ENCODE measurements around the gene TBC1D25.
"Not testable (repeated sequence)": the region's sequence is repeated elsewhere in the genome, so short reads cannot be mapped to it uniquely, and the experiment has no call there.

Gene TBC1D25

GRCh38 chrX:48516987-48517386 lies 22.5 kb upstream of the TBC1D25 start:
- no peak for DNase-seq

- DNase-seq, result not testable (repeated sequence)
These were observed 20.0 kb upstream of the TBC1D25 start for GRCh38 chrX:48519481-48519880.

GRCh38 chrX:48520455-48520854 lies 19.1 kb upstream of the TBC1D25 start:
- DNase-seq, result no peak

- no peak for DNase-seq
These were observed 18.6 kb upstream of the TBC1D25 start for GRCh38 chrX:48520976-48521352.

- DNase-seq, result peak; percentile 88
These were observed 17.9 kb upstream of the TBC1D25 start, which contains the start of gene EBP for GRCh38 chrX:48521353-48522243. TSS of gene EBP (plus strand) at chrX:48521808. CDS start at chrX:48523772, 1,964 bp downstream.

- no peak for DNase-seq
These were observed 17.2 kb upstream of the TBC1D25 start for GRCh38 chrX:48522291-48522690.

- DNase-seq, result no peak
These were observed 15.8 kb upstream of the TBC1D25 start for GRCh38 chrX:48523682-48524081.

- not testable (repeated sequence) for DNase-seq
These were observed 13.7 kb upstream of the TBC1D25 start for GRCh38 chrX:48525853-48526252.

- no peak for DNase-seq
These were observed 8.8 kb upstream of the TBC1D25 start for GRCh38 chrX:48530736-48531135.

GRCh38 chrX:48531358-48531959 lies 8.1 kb upstream of the TBC1D25 start:
- DNase-seq, result no peak

- DNase-seq, result no peak
These were observed 7.4 kb upstream of the TBC1D25 start for GRCh38 chrX:48532161-48532560.

- DNase-seq, result no peak
These were observed 6.3 kb upstream of the TBC1D25 start for GRCh38 chrX:48533165-48533564.

- no peak for DNase-seq
These were observed 721 bp upstream of the TBC1D25 start for GRCh38 chrX:48538641-48539344.

GRCh38 chrX:48540028-48540375 lies 488 bp downstream of the TBC1D25 start:
- DNase-seq, result no peak

GRCh38 chrX:48540480-48540879 lies 966 bp downstream of the TBC1D25 start:
- no peak for DNase-seq

GRCh38 chrX:48541140-48541814 lies 1.8 kb downstream of the TBC1D25 start:
- DNase-seq, result no peak

GRCh38 chrX:48548871-48549270 lies 9.4 kb downstream of the TBC1D25 start:
- no peak for DNase-seq

- DNase-seq, result not testable (repeated sequence)
These were observed 16.3 kb downstream of the TBC1D25 start for GRCh38 chrX:48555731-48556325.

GRCh38 chrX:48558271-48558670 lies 18.8 kb downstream of the TBC1D25 start:
- DNase-seq, result no peak

GRCh38 chrX:48559636-48560035 lies 20.1 kb downstream of the TBC1D25 start:
- no peak for DNase-seq

GRCh38 chrX:48560056-48560455 lies 20.5 kb downstream of the TBC1D25 start:
- no peak for DNase-seq

- no peak for DNase-seq
These were observed 21.2 kb downstream of the TBC1D25 start for GRCh38 chrX:48560681-48561080.

- no peak for DNase-seq
These were observed 30.4 kb downstream of the TBC1D25 start for GRCh38 chrX:48569958-48570357.

All from NCI-H526 treated with DMSO at 0.1 percent for 48 hours (cell line).